Bone marrow (tissue), 2 donors: ENCODE results near the gene SLC38A9.

Experiments used
- DNase-seq, 2 donors: peaks; one replicate each; lab custom pipeline; 2025; lab: John Stamatoyannopoulos, UW

SLC38A9 gene

GRCh38 chr5:55578771-55579170 is 133.4 kb downstream of the SLC38A9 start:
- no peak for DNase-seq

- DNase-seq, result no peak
These were observed 134.6 kb downstream of the SLC38A9 start for GRCh38 chr5:55577353-55578060.

- no peak for DNase-seq
These were observed 135.5 kb downstream of the SLC38A9 start for GRCh38 chr5:55576661-55577060.
